GF-D8 (cell line): ENCODE results near the gene PIM3.
"Not testable (repeated sequence)": the region's sequence is repeated elsewhere in the genome, so short reads cannot be mapped to it uniquely, and the experiment has no call there.

Source experiments
- DNase-seq: peaks from one replicate; lab custom pipeline; 2025; lab: John Stamatoyannopoulos, UW

PIM3 gene

DNA sequence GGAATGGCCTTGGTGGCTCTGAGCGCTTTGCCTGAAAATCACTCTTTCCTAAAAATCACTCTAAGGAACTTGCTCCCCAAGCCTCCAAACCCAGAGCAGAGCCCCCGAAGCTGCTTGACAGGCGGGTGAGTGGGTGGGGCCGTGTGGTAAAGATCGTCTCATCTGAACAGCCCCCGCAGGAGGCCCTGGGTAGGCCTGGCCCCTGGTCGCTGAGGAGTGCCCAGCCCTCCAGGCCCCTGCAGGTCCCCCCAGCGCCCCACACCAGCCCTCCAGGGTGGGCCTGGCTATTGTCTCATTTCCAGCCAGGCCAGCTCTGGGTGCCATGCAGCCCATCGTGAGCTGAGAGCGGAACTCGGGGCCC lies 17.2 kb upstream of the PIM3 start:
- DNase-seq = no peak

GRCh38 chr22:49943771-49944398 lies 16.7 kb upstream of the PIM3 start:
- DNase-seq = no peak

DNA sequence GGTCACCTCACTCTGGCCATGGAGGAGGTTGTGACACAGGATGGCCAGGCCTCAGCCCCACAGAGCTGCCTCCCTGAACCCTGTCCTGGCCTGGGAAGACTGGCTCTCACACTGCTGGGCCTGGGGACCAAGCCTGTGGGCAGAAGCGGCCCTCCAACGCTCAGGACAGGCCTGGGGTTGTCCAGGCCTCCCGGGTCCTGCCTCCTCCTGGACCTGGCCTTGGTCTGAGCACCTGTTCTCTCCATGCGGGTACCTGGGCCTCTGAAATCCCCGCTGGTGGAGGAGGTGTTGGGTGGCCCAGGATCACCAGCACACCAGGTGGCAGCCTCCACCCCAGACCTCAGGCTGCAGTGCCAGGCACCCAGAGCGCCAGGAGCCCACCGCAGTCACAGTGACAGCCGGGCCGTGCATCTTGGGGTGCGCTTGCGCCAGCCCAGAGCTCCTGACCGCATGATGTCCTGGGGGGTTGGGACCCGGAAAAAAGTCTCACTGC lies 16.1 kb upstream of the PIM3 start:
- no peak for DNase-seq

GRCh38 chr22:49945042-49945794 lies 15.4 kb upstream of the PIM3 start:
- DNase-seq = not testable (repeated sequence)

DNA sequence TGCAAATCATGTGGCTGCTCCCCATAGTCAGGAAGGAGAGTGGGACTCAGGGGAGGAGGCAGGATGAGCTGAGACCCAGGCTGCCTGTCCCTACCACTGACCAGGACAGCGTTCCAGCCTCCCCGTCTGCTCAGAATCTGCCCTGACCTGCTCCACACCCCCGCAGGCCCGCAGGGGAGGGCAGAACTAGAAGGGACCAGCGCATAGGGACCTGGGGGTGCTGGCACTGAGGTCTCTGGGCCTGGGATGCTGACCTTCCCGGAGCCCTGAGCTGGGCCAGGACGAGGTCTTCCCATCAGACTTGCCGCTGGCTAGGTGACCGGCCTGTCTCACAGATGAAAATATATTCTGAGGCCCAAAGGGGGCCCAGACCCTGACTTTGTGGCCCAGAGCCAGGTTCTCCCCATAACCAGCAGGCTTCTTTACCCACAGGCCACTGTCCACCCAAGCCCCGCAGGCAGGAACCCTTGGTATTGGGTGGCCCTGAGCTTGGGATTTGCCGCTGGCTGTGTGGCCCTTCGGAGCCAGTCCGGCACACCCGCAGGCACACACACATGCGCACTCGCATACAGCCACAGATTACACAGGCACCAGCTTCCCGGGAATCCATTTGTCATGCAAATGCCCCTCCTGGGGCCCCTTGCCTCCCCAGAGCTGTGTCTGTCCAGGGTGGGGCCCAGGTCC lies 13.8 kb upstream of the PIM3 start:
- DNase-seq = no peak

- no peak for DNase-seq
These were observed 13.3 kb upstream of the PIM3 start for GRCh38 chr22:49947296-49947622.

GRCh38 chr22:49948116-49948957 lies 12.2 kb upstream of the PIM3 start:
- no peak for DNase-seq

DNA sequence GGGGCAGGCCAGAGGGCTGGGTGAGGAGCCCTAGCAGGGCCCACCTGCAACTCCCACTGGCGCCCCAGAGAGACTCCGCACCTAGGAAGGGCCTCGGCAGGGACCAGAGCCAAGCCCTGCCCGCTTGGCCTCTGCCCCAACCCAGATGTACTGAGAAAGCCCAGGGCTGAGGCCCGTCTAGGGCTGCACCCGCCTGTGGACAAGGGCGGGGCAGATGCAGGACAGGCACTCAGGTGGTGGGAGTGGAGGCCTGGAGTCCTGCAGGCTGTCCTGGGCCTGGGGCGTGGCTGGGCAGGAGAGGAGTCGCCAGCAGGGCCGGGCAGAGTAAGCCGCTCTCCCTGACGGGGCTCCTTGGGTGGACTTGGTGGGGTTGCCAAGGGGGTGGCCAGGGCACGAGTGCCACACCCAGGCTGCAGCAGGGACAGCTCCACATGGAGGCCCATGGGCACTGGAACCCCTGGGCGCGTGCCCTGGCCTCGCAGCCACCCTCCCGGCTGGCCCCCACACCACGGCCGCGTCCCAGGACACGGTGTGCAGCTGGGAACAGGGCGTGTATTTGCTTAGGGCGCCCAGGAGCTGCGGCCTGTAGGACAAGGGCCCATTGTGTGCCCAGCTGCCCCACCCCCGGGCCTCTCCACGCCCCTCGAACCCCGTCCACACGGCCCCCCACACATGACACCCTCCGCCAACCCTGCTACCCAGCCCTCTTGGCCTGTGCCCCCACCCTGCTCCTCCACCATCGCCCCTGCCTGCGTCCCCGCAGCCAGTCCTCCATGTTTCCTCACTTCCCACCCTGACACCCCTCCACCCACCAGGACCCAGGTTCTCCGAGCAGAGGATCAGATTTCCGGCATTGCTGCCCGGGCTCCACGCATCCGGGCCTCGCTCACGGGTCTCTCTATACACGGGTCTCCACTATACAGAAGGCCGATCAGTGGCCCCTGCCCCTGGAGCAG lies 11.3 kb upstream of the PIM3 start:
- no peak for DNase-seq

GRCh38 chr22:49949914-49950292 lies 10.7 kb upstream of the PIM3 start:
- no peak for DNase-seq

GRCh38 chr22:49950396-49950994 lies 10.1 kb upstream of the PIM3 start:
- DNase-seq = no peak

DNA sequence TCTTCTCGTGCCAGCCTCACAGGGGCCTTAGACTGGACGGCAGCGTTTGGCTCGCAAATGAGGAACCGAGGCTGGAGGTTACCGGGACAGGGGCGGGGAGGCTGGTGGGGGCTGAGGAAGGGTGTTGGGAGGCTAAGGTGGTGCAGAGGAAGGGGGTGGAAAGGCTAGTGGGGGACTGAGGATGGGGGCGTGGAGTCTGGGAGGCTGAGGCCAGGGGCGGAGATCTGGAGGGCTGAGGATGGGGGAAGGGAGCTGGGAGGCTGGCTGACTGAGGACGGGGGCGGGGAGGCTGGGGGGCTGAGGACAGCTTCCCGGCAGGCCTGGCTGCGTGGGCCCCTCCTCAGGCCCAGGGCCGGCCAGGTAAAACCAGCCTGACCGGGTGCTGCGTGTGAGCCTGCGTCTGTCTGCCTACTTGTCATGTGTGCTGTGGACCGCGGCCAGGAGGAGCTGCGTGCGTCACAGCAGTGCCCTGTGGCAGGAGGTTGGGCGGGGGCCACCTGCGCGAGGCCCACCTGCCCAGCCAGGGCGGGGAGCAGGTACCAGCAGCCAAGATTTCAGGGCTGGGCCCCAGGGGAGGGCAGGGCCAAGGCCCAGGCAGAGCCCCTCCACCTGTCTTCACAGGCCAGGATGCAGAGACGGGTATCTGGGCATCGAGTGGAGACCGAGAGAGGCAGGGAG lies 9.4 kb upstream of the PIM3 start:
- no peak for DNase-seq

DNA sequence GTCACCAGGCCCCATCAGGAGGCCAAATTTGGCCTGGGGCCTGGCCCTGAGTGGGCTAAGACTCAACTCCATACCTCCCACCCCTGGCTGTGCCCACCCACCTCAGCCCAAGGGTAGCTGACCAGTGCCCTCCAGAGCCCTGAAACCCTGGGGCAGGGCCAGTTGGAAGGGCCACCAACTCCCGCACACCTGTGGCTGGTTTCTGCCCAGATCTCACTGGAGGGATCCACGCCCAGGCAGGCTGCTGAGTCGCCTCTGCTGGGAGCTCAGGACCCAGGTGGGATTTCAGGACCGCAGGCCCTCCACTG lies 8.9 kb upstream of the PIM3 start:
- DNase-seq = no peak

DNA sequence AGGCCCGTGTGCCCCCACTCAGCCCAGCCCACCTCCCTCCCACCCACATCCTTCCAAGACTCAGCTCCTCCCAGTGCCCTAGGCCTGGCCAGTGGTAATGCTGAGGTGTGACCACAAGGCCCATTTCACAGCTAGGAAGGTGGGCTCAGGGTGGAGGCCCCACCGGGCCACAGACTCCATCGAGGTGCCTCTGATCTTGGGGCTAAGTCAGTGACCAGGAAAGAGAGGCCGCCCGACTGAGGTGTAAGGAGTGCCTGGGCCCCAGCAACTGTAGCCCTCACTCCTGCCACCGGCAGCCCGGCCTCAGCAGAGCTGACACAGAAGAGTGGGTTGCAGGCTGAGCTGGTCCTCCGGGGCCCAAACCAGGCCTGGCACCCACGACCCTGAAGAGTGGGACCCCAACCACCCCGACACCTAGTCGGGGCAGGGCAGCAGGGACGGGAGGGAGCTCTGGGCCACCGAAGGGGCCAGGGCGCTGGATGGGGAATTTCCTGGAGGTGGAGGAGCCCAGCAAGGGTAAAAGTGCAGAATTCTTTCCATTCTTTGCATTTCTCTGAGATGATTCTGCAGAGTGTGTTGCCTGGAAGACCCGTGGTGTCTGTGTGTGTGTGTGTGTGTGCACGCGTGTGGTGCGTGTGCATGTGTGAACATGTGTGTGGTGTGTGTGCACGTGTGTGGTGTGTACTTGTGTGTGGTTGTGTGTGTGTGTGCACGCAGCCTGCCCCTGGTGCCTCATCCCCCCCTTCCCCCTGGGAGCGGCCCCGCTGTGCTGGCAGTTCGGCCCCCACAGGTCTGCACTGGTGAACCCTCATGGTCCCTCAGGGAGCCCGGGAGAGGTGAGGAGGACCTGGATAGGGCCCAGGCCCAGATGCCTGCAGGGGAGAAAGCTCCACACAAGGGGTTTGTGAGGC lies 8.3 kb upstream of the PIM3 start:
- DNase-seq = no peak

GRCh38 chr22:49953027-49953679 lies 7.4 kb upstream of the PIM3 start:
- no peak for DNase-seq

DNA sequence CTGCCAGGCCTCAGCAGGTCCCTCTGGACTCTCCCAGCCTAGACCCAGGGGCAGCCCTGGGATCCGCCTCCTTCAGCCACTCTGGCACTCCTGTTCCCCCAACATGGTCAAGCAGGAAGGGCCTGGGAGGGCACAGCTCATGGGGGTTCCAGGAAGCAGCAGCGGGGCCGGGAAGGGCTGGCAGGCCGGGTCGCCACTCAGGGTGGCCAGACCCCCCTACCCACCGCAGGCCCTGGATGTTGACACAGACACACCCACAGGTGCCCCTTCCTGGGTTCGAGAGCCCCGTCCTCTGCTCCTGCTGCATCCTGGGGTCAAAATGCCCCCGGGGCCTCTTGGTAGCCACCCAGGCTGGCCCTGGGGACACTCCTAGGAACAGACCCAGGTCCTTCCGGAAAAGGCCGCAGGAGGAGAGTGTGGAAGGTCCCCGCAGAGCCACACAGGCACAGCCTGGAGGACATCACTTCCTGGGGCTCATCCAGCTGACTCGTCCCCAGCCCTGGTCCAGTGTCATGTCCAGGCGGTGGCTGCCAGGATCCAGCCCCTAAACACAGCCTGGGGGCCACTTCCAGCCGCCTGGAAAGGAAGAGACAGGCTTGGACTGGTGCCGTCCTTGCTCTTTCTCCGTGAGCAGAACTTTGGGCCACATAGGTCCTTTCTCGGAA lies 6.8 kb upstream of the PIM3 start:
- no peak for DNase-seq

GRCh38 chr22:49954354-49954753 lies 6.2 kb upstream of the PIM3 start:
- no peak for DNase-seq

DNA sequence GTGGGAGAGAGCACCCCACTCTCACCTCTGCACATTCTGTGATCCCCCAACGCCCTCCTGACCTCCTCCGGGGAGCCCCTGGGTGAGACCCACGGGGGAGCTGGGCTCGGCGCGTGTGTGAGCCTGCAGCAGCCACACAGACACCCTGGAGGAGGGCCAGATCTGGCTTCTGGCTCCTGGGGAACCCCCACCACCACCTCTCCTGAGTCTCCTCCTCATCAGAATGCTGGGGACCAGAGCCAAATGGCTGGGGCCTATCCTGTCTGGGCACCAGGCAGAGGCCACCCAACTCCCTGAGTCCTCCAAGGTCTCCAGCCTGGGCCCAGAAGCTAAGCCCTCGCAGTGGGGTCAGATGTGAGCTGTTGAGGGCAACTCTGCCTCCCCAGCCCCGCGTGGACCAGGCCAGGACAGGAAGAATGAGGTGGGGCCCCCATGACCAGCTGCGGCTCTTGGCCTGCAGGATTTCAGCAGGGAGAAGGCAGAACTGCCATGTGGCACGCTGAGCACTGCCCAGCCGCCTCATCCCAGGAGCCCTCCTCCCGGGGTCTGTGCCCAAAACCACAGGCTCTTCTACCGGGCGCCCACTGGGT lies 5.5 kb upstream of the PIM3 start:
- no peak for DNase-seq
